NCI-H2196 treated with DMSO at 0.1 percent for 48 hours (cell line): Measurements from ENCODE around the gene SPRN.
"Not testable (repeated sequence)": the region's sequence is repeated elsewhere in the genome, so short reads cannot be mapped to it uniquely, and the experiment has no call there.

Experiments used
- DNase-seq: peaks from one replicate; lab custom pipeline; 2025; ENCODE audit not compliant: unreplicated experiment; lab: John Stamatoyannopoulos, UW

SPRN gene

DNA sequence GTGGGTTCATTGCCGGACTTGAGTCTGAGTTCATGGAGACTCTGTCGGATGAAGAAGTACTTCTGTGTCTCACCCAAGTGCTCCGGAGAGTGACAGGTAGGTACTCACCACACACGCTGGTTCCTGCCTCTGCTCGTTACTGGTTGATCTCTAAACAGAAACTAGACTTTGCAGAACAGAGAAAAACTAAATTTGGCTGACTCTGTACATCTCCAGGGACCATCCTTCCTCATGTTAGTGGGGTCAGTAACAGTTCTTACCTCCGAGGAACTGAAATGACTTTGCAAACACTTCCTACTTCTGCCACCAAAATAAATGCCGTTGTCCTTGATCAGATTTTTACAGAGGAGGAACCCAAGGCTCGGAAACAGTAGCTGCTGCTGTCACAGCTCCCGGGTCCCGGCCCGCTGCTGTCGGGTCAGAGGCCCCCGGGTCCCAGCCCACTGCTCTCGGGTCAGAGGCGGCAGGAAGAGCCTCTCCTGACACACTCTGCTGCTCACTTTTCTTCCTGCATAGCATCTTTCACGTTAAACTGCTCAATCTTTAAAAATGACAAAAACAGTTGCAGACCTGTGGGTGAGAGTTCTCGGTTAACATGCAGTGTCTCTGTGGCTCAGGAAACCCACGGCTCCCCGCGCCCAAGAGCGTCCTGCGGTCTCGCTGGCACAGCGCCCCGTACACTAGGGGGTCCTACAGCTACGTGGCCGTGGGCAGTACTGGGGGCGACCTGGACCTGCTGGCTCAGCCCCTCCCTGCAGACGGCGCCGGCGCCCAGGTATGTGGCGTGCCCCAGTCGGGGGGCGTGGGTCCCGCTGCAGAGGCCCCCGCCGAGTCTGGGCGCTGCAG is 35.2 kb downstream of the SPRN start:
- no peak for DNase-seq

DNA sequence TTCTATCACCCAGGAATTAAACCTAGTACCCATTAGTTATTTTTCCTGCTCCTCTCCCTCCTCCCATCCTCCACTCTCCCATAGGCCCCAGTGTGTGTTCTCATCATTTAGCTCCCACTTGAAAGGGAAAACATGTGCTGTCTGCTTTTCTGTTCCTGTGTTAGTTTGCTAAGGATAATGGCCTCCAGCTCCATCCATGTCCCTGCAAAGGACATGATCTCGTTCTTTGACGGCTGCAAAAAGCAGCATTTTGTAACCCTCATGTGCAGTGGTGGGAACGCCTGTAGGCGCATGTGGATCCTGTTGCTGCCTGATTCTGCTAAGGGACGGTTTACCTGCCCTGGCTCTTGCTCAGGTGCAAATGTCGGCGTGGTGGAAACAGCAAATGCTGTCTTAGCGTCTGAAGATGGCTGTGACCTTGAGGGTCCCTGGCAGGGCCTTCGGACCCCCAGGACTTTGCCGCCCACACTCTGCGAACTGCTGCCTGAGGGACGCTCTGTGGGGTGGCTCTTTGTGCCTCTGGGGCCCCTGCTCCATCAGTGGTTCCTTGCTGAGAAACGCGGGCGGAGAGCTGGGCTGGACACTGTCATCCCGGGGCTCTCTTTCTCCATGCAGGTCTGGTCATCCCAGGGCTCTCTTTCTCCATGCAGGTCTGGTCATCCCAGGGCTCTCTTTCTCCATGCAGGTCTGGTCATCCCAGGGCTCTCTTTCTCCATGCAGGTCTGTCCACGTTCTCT is 36.0 kb downstream of the SPRN start:
- DNase-seq = no peak

DNA sequence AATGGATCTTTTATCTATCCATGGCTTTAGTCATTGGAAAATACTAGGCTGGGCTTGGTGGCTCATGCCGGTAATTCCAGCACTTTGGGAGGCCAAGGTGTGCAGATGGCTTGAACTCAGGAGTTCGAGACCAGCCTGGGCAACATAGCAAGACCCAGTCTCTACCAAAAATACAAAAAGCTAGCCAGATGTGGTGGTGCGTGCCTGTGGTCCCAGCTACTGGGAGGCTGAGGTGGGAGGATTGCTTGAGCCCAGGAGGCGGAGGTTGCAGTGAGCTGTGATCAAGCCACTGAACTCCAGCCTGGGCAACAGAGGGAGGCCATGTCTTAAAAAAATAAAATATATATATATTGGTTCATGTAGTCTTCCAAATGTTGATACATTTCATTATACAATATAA is 37.5 kb downstream of the SPRN start:
- not testable (repeated sequence) for DNase-seq

DNA sequence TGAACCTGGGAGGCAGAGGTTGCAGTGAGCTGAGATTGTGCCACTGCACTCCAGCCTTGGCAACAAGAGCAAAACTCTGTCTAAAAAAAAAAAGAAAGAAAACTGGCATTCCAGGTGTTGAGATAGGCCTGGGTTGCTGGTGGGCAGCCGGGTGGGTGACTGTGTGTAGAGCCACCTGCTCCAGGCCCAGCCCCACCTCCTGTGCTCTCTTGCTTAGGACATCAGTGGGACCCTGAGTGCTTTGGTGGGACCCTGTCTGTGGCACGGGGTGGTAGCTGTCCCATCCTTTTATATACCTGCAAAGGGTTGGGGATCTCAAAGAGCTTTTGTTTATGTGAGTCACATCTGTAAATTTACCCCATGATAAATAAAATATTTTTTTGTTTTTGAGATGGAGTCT is 39.2 kb downstream of the SPRN start:
- no peak for DNase-seq

DNA sequence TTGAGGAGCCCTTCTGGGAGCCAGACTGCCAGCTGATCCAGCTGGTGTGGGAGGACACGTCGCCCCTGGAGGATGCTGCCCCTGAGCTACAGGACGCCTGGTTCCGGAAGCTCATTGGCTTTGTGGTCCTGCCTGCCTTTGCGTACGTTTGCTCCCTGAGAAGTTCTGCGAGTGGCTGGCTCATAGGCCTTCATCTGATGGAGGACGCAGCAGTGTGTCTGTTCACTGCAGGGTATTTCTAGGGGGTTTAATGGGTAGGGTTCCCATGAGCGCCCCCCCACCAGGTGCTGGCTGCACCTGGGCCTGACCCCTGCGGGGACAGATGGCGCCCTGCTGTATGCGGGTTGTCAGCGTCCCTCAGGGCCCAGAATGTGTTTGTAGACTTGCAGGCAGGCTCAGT is 40.4 kb downstream of the SPRN start:
- no peak for DNase-seq

DNA sequence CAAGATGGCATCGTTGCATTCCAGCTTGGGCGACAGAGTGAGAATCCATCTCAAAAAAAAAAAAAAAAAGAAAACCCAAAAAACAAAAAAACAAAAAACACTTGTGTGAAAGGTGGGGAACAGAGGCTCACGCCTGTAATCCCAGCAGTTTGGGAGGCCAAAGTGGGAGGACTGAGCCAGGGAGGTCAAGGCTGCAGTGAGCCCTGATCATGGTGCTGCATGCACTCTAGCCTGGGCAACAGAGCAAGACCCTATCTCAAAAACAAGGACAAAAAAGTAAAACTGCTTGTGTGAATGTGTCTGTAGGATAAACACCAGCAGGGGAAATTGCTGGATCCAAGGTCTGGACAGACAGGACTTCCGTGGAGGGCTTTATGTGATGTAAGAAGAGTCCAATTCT is 40.9 kb downstream of the SPRN start:
- DNase-seq = no peak

DNA sequence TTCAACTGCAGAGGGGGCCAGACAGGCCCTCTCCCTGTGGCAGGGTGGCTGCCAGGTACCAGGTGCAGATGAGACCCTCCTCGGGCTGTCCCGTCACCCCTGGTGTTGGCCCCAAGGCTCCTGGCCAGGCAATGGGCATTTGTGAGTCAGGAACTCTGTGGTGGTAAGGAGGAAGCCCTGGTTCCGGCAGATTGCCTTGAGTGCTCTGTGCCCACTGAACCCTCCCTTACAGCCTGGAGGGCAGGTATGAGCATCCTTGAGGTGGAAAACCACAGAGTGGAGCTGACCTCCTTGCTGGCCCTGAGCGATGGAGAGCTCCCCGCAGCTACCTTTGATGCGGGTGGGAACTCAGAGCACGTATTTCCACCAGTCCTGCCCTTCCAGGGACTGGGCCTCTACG is 43.4 kb downstream of the SPRN start:
- no peak for DNase-seq

DNA sequence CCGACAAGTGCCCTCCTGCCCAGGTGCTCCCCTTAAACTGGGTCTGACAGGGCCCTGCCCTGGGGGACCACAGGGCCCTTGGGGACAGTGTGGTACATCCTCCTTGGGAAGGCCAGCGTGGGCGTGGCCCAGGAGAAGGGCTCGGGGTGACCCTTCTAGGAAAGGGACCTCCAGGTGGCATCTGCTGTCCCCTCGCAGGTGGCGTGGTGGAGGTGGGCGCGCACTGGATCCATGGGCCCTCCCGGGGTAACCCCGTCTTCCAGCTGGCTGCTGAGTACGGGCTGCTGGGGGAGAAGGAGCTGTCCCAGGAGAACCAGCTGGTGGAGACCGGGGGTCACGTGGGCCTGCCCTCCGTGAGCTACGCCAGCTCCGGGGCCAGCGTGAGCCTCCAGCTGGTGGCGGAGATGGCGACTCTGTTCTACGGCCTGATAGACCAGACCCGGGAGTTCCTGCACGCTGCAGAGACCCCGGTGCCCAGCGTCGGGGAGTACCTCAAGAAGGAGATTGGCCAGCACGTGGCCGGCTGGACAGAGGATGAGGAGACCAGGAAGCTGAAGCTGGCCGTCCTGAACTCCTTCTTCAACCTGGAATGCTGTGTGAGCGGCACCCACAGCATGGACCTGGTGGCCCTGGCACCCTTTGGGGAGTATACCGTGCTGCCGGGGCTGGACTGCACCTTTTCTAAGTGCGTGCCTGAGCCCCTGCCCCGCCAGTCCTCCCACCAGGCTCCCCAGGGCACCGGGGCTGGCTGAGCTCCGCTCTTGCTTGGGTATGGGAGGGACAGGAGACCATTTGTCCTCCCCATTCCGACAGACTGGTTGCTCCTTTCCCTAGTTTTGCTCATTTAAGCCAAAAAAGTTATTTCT is 44.4 kb downstream of the SPRN start:
- DNase-seq = no peak

DNA sequence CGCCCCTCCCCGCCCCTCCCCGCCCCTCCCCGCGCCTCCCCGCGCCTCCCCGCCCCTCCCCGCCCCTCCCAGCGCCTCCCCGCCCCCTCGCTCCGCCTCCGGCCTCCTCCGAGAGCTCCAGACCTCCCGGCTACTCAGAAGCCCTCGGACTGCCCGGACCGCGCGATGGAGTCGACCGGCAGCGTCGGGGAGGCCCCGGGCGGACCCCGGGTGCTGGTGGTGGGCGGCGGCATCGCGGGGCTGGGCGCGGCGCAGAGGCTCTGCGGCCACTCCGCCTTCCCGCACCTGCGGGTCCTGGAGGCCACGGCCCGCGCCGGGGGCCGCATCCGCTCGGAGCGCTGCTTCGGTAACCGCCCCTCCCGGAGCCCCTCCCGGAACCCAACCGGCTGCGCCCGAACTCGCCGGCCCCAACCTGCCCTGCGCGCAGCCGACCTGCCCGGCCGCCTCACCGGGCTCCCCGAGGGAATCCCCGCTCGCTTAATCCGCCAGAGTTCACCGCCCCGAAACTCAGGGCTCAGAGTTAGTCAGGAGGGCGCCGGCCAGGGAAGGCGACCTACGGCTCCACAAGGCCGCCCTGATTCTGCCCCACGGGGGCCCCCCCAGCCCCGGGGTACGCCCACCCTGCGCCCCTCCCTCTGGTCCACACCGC is 45.1 kb downstream of the SPRN start, which contains the start of gene PAOX:
TSS of gene PAOX (plus strand) at position 111 of the 649 bp plus-strand sequence. CDS start at position 166, 55 bp downstream.
- no peak for DNase-seq

DNA sequence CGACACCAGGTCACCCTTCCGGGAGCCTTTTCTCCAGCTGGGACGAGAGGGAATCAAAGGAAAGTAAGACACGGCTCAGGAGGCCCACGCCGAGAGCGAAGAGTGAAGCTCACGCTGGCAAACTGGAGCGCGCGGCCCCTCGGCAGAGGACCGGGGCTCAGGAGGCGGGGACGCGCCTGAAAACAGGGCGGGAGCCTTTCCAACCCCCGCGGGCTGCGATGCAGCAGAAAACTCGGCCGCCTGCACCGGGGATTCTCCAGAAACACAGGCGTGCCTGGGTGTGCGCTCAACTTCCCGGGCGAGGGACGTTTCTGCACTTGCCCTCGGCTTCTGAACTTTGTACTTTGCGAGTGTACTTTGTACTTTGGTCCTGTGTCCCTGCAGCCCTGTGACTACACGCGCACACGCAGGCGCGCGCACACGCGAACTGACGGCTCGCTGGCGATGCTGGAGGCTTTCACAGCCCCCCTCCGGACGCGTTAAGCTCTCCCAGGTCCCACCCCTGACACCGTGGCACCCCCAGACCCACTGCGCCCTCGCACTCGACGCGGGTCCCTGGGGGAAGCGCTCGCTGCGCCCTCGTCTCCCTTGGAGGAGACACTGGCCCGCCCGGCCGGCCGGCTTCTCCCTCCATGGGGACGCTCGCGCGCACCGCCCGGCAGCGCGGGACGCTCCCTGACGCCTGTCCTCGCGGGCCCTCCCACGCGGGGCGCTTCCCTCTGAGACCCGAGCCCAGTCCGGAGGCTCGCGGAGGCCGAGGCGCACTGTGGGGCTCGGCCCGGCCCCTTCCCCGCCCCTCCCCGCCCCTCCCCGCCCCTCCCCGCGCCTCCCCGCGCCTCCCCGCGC is 46.0 kb downstream of the SPRN start:
- DNase-seq = no peak

DNA sequence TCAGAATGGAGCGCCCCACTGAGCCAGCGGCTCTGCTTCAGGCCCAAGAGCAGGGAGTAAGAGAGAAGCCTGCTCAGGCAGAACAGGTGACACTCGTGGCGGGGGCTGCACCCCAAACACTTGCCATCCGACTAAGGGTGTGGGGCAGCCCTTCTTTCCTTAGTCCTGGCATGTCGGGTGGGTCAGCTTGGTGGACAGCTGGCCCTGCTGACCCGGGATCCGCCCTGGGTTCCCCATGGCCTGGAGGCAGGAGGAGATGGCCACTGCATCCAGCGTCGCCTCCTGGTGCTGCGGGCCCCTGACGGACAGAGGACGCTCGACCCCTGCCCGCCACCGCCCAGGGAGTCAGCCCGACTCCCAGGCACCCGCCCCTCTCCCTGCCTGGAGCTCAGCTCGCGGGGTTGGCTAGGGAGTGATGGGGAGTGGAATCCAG is 46.6 kb downstream of the SPRN start:
- DNase-seq = no peak

DNA sequence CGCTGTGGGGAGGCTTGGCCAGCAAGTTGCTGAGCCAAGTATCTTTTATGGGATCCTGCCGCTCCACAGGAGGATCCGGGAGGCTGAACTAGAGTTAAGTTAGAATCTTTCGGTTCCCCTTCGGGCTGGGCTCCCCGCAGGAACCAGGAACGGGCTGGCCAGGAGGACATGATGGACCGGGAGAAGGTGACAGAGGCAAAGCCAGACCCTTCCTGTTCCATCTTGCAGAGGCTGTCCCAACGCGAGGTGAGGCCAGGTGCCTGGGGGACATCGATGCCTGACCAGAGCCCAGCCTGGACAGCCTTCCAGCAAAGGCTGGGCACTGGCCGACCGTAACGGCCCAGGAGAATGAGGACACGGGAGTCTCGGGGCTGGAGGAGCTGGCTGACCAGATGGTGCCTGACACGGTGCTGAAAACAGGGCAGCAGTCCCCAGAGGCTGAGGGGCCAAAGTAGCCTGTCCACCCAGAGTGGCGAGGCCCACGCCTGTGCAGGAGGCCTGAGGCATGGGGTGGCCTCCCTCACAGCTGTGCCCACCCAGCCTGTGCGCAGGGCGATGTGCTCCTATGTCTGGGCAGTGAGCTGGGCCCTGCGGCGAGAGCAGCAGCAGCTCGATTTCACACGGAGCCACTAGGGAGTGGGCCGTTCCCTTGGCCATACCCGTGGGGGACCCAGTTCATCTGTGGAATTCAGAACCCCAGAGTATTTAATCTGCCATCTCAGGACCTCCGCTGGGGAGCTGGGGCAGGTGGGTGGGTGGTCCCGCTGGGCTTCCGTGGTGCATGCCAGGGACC is 47.2 kb downstream of the SPRN start:
- no peak for DNase-seq

DNA sequence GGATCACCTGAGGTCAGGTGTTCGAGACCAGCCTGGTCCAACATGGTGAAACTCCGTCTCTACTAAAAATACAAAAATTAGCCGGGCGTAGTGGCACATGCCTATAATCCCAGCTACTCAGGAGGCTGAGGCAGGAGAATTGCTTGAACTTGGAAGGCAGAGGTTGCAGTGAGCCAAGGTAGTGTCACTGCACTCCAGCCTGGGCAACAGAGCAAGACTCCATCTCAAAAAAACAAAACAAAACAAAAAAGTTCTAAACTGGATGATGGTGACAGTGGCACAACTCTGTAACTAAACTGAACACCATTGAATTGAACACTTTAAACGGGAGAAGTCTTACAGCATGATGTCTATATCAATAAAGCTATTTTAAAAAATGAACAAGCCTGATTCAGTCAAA is 48.2 kb downstream of the SPRN start:
- DNase-seq = not testable (repeated sequence)

DNA sequence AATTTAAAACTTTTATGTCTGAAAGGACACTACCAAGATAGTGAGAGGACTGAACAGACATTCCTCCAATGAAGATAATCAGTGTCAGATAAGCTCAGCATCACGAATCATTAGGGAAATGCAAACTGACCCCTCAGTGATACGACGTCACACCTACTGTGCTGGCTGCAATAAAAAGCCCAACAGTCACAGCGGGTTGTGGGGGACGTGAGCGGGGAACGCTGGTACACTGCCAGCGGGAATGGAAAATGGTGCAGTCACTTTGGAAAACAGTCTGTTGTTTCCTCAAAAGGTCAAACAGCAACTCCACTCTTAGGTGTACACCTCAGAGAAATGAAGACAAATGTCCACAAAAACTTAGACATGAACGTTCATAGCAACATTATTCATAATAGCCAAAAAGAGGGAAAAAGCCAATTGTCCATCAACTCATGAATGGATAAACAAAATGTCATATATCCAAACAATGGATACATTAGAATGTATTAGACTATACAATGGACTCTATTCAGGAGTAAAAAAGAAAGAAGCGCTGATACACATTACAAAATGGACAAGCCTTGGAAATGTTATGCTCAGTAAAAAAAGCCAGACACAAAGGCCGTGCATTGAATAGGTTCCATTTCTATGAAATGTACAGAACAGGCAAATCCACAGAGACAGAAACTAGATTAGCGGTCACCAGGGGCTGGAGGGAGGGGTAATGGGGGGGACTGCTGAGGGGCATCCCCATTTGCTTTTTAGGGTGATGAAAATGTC is 48.9 kb downstream of the SPRN start:
- DNase-seq = no peak

DNA sequence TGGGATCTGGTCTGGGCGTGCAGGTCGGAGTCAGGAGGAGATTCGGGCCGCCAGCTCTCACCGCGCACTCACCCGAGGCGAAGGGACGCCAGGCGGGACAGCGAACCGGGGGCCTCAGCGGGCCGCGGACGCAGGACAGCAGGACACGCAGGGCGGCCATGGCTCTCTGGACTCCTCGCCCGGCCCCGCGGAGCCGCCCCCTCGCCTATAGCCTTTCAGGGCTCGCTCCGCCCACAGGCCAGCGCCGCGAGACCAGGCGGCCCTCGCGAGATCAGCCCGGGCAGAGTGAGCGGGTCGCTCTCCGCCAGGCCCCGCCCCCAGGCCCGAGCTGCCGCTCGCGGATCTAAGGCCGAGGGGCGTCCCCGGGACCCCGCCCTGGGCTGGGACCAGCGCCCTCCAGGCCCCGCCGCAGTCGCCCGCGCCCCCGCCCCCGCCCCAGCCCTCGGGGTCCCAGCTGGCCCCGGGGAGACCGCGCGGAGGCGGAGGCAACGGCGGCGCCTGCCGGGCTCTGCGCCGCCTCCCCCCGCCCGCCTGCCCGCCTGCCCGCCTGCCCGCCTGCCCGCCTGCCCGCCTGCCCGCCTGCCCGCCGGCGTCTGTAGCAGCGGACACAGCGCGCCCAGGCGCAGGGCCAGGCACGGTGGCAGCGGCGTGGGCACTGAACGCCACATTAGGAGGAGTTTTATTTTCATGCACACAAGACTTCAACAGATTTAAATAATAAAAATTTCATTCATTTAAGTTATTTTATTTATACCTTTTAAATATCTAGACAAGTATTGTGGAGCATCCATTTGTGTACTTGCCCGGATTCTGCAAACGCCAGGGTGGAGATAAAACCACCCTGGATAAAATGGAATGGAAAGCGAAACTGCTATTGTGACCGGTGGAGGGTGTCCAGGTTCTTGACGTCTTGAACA is 51.0 kb downstream of the SPRN start, which contains the start of gene ECHS1:
TSS of gene ECHS1 (minus strand) at position 181 of the 917 bp plus-strand sequence. CDS start at position 160, 21 bp downstream.
- peak; percentile 39 for DNase-seq

DNA sequence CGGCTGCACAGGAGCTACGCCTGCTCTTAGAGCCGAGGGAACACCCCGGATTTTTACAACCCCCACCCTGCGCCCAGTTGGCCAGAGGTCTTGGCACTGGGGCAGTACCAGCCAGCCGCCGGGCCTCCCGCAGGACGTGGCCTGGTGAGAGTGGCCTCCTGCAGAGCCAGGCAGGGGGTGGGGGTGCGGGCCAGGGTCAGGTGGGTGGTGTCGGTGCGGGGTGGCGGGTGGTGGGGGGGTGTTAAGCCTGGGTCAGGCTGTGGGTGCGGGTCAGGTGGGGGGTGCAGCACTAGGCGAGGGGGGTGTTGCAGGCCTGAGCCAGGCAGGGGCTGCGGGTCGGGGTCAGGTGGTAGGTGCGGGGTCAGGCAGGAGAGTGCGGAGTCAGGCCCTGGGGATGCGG is 51.9 kb downstream of the SPRN start:
- DNase-seq = no peak
